Neuronal stem cell (in vitro differentiated cells): ENCODE results near the gene MKLN1.
"Not testable (repeated sequence)": the region's sequence is repeated elsewhere in the genome, so short reads cannot be mapped to it uniquely, and the experiment has no call there.

Source experiments
- DNase-seq: peaks from one replicate; pipeline ENCODE4 v3.0.0-alpha.2; 2013; ENCODE audit warnings: low spot score
- H2AFZ ChIP-seq: one replicate; pipeline ENCODE4 v1.6.1; 2013; ENCODE audit warnings: mild to moderate bottlenecking, low read length, inconsistent platforms
- H2AK5ac ChIP-seq: 2 replicates; pipeline ENCODE4 v1.6.1; 2013; ENCODE audit warnings: low read depth, mild to moderate bottlenecking, inconsistent platforms, low read length, moderate library complexity, mixed read lengths
- H2BK120ac ChIP-seq: 2 replicates; pipeline ENCODE4 v1.6.1; 2013; ENCODE audit warnings: low read depth, mild to moderate bottlenecking, inconsistent platforms, low read length, moderate library complexity, mixed read lengths
- H2BK12ac ChIP-seq: one replicate; pipeline ENCODE4 v1.6.1; 2013; ENCODE audit warnings: low read length, inconsistent platforms
- H2BK15ac ChIP-seq: 2 replicates; pipeline ENCODE4 v1.6.1; 2013; ENCODE audit warnings: mild to moderate bottlenecking, low read length, inconsistent platforms, mixed read lengths
- H2BK5ac ChIP-seq: one replicate; pipeline ENCODE4 v1.6.1; 2013; ENCODE audit warnings: inconsistent platforms, mild to moderate bottlenecking, low read length, moderate library complexity
- H3K14ac ChIP-seq: one replicate; pipeline ENCODE4 v1.6.1; 2013; ENCODE audit warnings: low read length, inconsistent platforms
- H3K18ac ChIP-seq: 2 replicates; pipeline ENCODE4 v1.6.1; 2013; ENCODE audit warnings: low read length, inconsistent platforms
- H3K23ac ChIP-seq: 2 replicates; pipeline ENCODE4 v1.6.1; 2013; ENCODE audit warnings: low read depth, mild to moderate bottlenecking, mixed read lengths, low read length, inconsistent platforms; ENCODE audit not compliant: poor library complexity
- H3K27ac ChIP-seq: replicated peaks from 3 replicates; pipeline ENCODE4 v1.5.1; 2013; ENCODE audit warnings: low read length, inconsistent platforms
- H3K27me3 ChIP-seq, 3 experiments: 2 replicates each; pipeline ENCODE4 v1.6.1; 2013; ENCODE audit warnings: low read length in 3 of 3, mild to moderate bottlenecking in 2 of 3, inconsistent platforms in 1 of 3, low read depth in 1 of 3, mixed read lengths in 1 of 3, moderate library complexity in 1 of 3; ENCODE audit not compliant: control insufficient read depth in 3 of 3, insufficient read depth in 3 of 3
- H3K36me3 ChIP-seq, 2 donors: replicated peaks in 1 of 2; 2 replicates each; pipeline ENCODE4 v1.6.1; 2013; ENCODE audit warnings: low read length in 2 of 2; ENCODE audit not compliant: control insufficient read depth in 2 of 2, insufficient read depth in 2 of 2
- H3K4ac ChIP-seq: 2 replicates; pipeline ENCODE4 v1.6.1; 2013; ENCODE audit warnings: inconsistent platforms, mild to moderate bottlenecking, low read length, moderate library complexity
- H3K4me1 ChIP-seq, 2 donors: 1 replicate in 1 of 2; 2 replicates in 1 of 2; pipeline ENCODE4 v1.6.1; 2013; ENCODE audit warnings: low read length in 2 of 2, low read depth in 1 of 2; ENCODE audit not compliant: control insufficient read depth in 2 of 2, insufficient read depth in 1 of 2
- H3K4me2 ChIP-seq: one replicate; pipeline ENCODE4 v1.6.1; 2013; ENCODE audit warnings: mild to moderate bottlenecking, low read length, inconsistent platforms; ENCODE audit not compliant: insufficient read depth, poor library complexity, severe bottlenecking
- H3K4me3 ChIP-seq, 2 donors: 2 replicates each; pipeline ENCODE4 v1.5.1; 2013; ENCODE audit warnings: low read length in 2 of 2, mild to moderate bottlenecking in 2 of 2, inconsistent platforms in 1 of 2, moderate library complexity in 1 of 2
- H3K79me1 ChIP-seq: one replicate; pipeline ENCODE4 v1.6.1; 2013; ENCODE audit warnings: low read depth, mild to moderate bottlenecking, inconsistent platforms, low read length, moderate library complexity
- H3K9ac ChIP-seq: one replicate; pipeline ENCODE4 v1.6.1; 2013; ENCODE audit warnings: mild to moderate bottlenecking, low read depth, low read length, inconsistent platforms; ENCODE audit not compliant: poor library complexity
- H3K9me3 ChIP-seq, 2 donors: replicated peaks in 1 of 2; 2 replicates each; pipeline versions ENCODE3 to v1.6.1; 2013; ENCODE audit warnings: low read length in 2 of 2, mild to moderate bottlenecking in 2 of 2, inconsistent platforms in 1 of 2, low read depth in 1 of 2, mixed read lengths in 1 of 2, moderate library complexity in 1 of 2; ENCODE audit not compliant: control insufficient read depth in 2 of 2, insufficient read depth in 1 of 2
- H4K8ac ChIP-seq: one replicate; pipeline ENCODE4 v1.6.1; 2013; ENCODE audit warnings: low read depth, mild to moderate bottlenecking, inconsistent platforms, low read length, moderate library complexity
- H4K91ac ChIP-seq: one replicate; pipeline ENCODE4 v1.6.1; 2013; ENCODE audit warnings: low read length, low read depth, mild to moderate bottlenecking, inconsistent platforms; ENCODE audit not compliant: poor library complexity
- WGBS, 2 donors: extraction: QIAGEN DNeasy Blood & Tissue Kit; methylation state at CpG; one replicate each; pipeline ENCODE4 v1.1.7; 2013; ENCODE audit warnings: missing lambda C conversion rate in 2 of 2, mixed read lengths in 1 of 2; ENCODE audit not compliant: insufficient read length in 2 of 2, insufficient replicate concordance in 1 of 2; ENCODE audit errors: extremely low coverage in 2 of 2; 5-methylcytosine and 5-hydroxymethylcytosine counted together

The MKLN1 gene

GRCh38 chr7:131462059-131462458, 134.4 kb downstream of the MKLN1 start:
- Histone ChIP-seq H3K23ac (no peak overlapping the region), H2AFZ (no peak overlapping the region), H3K14ac (no peak overlapping the region), H3K4me1 (no peaks in the 10 kb centered on the region), H3K4ac (no peak overlapping the region), H2BK12ac (no peak overlapping the region), H3K27me3 (no peaks in the 10 kb centered on the region), H3K36me3 (peaks cover 1 to 73% of the 10 kb centered on the region in 2 donors), H3K9ac (no peak overlapping the region), H3K27ac (no peak overlapping the region), H2AK5ac (no peak overlapping the region), H2BK5ac (no peak overlapping the region), H3K4me3 (no peak overlapping the region), H3K9me3 (peaks cover 0 to 4% of the 10 kb centered on the region in 2 donors), H4K91ac (no peak overlapping the region), H2BK15ac (no peak overlapping the region), H3K4me2 (no peak overlapping the region), H4K8ac (no peak overlapping the region), H3K18ac (no peak overlapping the region), H2BK120ac (no peak overlapping the region), H3K79me1 (no peaks in the 10 kb centered on the region)
- no peak for DNase-seq
- no CpG with 5 or more reads among the region's 3 CpGs for WGBS, 2 donors

DNA sequence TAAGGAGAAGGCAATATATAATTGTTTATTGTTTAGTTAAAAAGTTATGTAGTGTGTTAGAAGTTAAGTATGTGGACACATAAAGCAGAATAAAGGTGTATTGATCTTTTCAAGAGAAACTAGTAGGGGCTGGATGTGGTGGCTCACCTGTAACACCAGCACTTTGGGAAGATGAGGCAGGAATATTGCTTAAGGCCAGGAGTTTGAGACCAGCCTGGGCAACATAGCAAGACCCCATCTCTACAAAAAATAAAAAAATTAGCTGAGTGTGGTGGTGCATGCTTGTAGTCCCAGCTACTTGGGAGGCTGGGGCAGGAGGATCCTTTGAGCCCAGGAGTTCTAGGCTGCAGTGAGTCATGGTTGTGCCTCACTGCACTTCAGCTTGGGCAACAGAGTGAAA, 135.0 kb downstream of the MKLN1 start:
- H3K9ac ChIP-seq, H3K4me2 ChIP-seq, H3K27me3 ChIP-seq, H3K79me1 ChIP-seq, H3K23ac ChIP-seq, H3K4ac ChIP-seq, H4K91ac ChIP-seq, H2BK120ac ChIP-seq, H2BK5ac ChIP-seq, H4K8ac ChIP-seq, H3K9me3 ChIP-seq, H3K4me3 ChIP-seq, H2AFZ ChIP-seq, H2BK12ac ChIP-seq, DNase-seq, H3K14ac ChIP-seq, H2BK15ac ChIP-seq, H3K4me1 ChIP-seq, H3K18ac ChIP-seq, H2AK5ac ChIP-seq, H3K27ac ChIP-seq: not testable (repeated sequence)
- peaks cover 3 to 75% of the 10 kb centered on the region in 2 donors for H3K36me3 ChIP-seq

- Histone ChIP-seq H3K14ac (no peak overlapping the region), H3K4me2 (no peak overlapping the region), H3K27ac (no peak overlapping the region), H3K27me3 (no peaks in the 10 kb centered on the region), H2BK15ac (no peak overlapping the region), H2BK5ac (no peak overlapping the region), H3K23ac (no peak overlapping the region), H3K18ac (no peak overlapping the region), H3K9ac (no peak overlapping the region), H2AK5ac (no peak overlapping the region), H4K91ac (no peak overlapping the region), H3K79me1 (no peaks in the 10 kb centered on the region), H3K9me3 (peaks cover 0 to 2% of the 10 kb centered on the region in 2 donors), H3K4me1 (no peaks in the 10 kb centered on the region), H2BK120ac (no peak overlapping the region), H3K4me3 (no peak overlapping the region), H4K8ac (no peak overlapping the region), H2AFZ (no peak overlapping the region), H2BK12ac (no peak overlapping the region), H3K36me3 (peaks cover 6 to 95% of the 10 kb centered on the region in 2 donors), H3K4ac (no peak overlapping the region)
- WGBS, 2 donors, result 100% methylated on average over 1 of the region's 12 CpGs; no CpG with 5 or more reads in 1 of the 2 donors
- no peak for DNase-seq
These were observed 139.2 kb downstream of the MKLN1 start for GRCh38 chr7:131466735-131467365.

GRCh38 chr7:131467788-131468187, 140.1 kb downstream of the MKLN1 start:
- Histone ChIP-seq H3K27ac (no peak overlapping the region), H3K36me3 (peaks cover 6 to 93% of the 10 kb centered on the region in 2 donors), H4K91ac (no peak overlapping the region), H3K4ac (no peak overlapping the region), H2BK12ac (no peak overlapping the region), H2AFZ (no peak overlapping the region), H3K4me1 (no peaks in the 10 kb centered on the region), H3K27me3 (no peaks in the 10 kb centered on the region), H3K14ac (no peak overlapping the region), H2BK120ac (no peak overlapping the region), H3K9ac (no peak overlapping the region), H3K9me3 (no peaks in the 10 kb centered on the region), H2AK5ac (no peak overlapping the region), H2BK5ac (no peak overlapping the region), H3K23ac (no peak overlapping the region), H4K8ac (no peak overlapping the region), H3K4me2 (no peak overlapping the region), H3K4me3 (no peak overlapping the region), H3K79me1 (no peaks in the 10 kb centered on the region), H2BK15ac (no peak overlapping the region), H3K18ac (no peak overlapping the region)
- no peak for DNase-seq
- WGBS, 2 donors, result no CpG with 5 or more reads among the region's 5 CpGs
